K562 (cell line): ENCODE measurements around the gene SH2D4B. TPM values are rescaled to one million over a fixed set of nuclear protein-coding genes. Genes with fewer than 3 reads are reported as not detected.

Experiments
- ARNT ChIP-seq, 2 experiments: fragments of 450-650 bp; IDR thresholded peaks; 2 replicates each; pipeline ENCODE4 v1.6.1; 2016; ENCODE audit warnings: mild to moderate bottlenecking in 1 of 2
- CREB3L1 ChIP-seq: fragments of 450-650 bp; IDR thresholded peaks from 2 replicates; pipeline ENCODE4 v1.6.1; 2014; ENCODE audit warnings: low read depth, mild to moderate bottlenecking, moderate library complexity, borderline replicate concordance
- CXXC5 ChIP-seq: fragments of 250-450 bp; sonication (Bioruptor Pico); IDR thresholded peaks from 2 replicates; pipeline ENCODE4 v1.8.0; 2022; ENCODE audit warnings: inconsistent platforms, mild to moderate bottlenecking, moderate library complexity
- MECOM ChIP-seq: fragments of 250-450 bp; sonication (Bioruptor Pico); IDR thresholded peaks from 2 replicates; pipeline ENCODE4 v1.8.0; 2022; ENCODE audit warnings: inconsistent platforms
- SLC30A9 ChIP-seq: fragments of 250-450 bp; sonication (Bioruptor Pico); IDR thresholded peaks from 2 replicates; pipeline ENCODE4 v1.8.0; 2022; ENCODE audit warnings: mild to moderate bottlenecking, moderate library complexity
- STAG1 ChIP-seq: sonication (generic); formaldehyde crosslinking; IDR thresholded peaks from 2 replicates; pipeline ENCODE4 v1.5.0; 2020; ENCODE audit warnings: missing genetic modification reagents, borderline replicate concordance
- USF2 ChIP-seq: sonication (generic); formaldehyde crosslinking; IDR thresholded peaks from 2 replicates; pipeline ENCODE4 v1.5.0; 2020; ENCODE audit warnings: missing genetic modification reagents
- YY1 ChIP-seq, 3 experiments: IDR thresholded peaks; 2 replicates each; pipeline ENCODE4 v1.6.1; 2011; ENCODE audit warnings: low read length in 2 of 3, mild to moderate bottlenecking in 2 of 3, moderate library complexity in 2 of 3, borderline replicate concordance in 1 of 3, control low read depth in 1 of 3, low read depth in 1 of 3; ENCODE audit not compliant: insufficient read depth in 3 of 3, insufficient replicate concordance in 2 of 3, control insufficient read depth in 1 of 3, insufficient read length in 1 of 3; ENCODE audit errors: extremely low read depth in 1 of 3
- ZBTB7A ChIP-seq: IDR thresholded peaks from 2 replicates; pipeline ENCODE4 v1.6.1; 2011; ENCODE audit warnings: low read depth, mild to moderate bottlenecking, low read length, moderate library complexity, borderline replicate concordance; ENCODE audit not compliant: control insufficient read depth
- ZNF780A ChIP-seq: fragments of 250-450 bp; sonication (Bioruptor Pico); IDR thresholded peaks from 2 replicates; pipeline ENCODE4 v1.5.0; 2021; ENCODE audit warnings: mild to moderate bottlenecking
- polyA plus RNA-seq, 8 experiments: library from polyadenylated mRNA; depleted of rRNA in 4 of 8; stranded (reverse) in 5 of 8; unstranded in 3 of 8; fragments of >200 nt; fragmentation: Nextera tagmentation in 2 of 8; fragmentation: Illumina TruSeq in 1 of 8; extraction: Ambion mirVana in 2 of 8; extraction: Trizol in 1 of 8; gene quantifications; 2 replicates each; pipeline versions ENCODE4 v1.2.1 to v1.2.3, GENCODE V29; 2011 to 2014; ENCODE audit warnings: inconsistent platforms in 1 of 8, missing spikeins in 1 of 8
- total RNA-seq, 7 experiments: library from RNA; depleted of rRNA in 6 of 7; stranded (reverse); fragments of >200 nt in 6 of 7; fragmentation: Illumina TruSeq in 2 of 7; extraction: Trizol in 2 of 7; gene quantifications; 2 replicates each; pipeline versions ENCODE4 v1.2.1 to v1.2.3, GENCODE V29; 2011 to 2021; ENCODE audit warnings: low replicate concordance in 1 of 7
- TF ChIP-seq, protein P1 (sequence below): fragments of 250-450 bp; sonication (Bioruptor Pico); IDR thresholded peaks from 2 replicates; pipeline ENCODE4 v1.4.0; 2020; ENCODE audit warnings: mild to moderate bottlenecking, moderate library complexity

The SH2D4B gene
- total and polyA plus RNA-seq, 9 of the 15 experiments (the other 6 are each of a cell fraction or from before 2014, with no cell fraction given): 0.03 to 0.14 (median 0.04) TPM; not detected in 4

DNA sequence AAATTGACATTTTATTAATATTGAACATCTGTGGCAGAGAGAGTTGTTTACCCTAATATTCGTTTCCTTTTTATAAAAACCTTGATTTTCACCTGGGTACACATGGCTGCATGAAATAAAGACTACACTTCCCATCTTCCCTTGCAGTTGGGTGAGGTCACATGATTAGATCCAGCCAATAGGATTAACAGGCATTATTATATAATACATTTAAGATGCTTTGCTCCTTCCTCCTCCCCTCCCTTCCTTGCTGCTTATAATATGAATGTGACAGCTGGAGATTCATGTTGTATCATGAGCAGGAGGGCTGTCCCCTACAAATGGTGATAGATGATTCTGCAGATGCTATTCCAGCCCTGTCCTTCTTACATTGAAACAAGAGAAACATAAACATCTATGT lies 146.6 kb downstream of the SH2D4B start (continued):
- TF ChIP-seq ARNT (IDR thresholded peaks at IDR 0.05) (no peak), MECOM (CRISPR knock-in tag) (no peak), SLC30A9 (no peak), CXXC5 (CRISPR knock-in tag) (no peak), ZBTB7A (no peak), CREB3L1 (no peak), USF2 (CRISPR knock-in tag) (peak; percentile 85), STAG1 (CRISPR knock-in tag) (no peak), YY1 (IDR thresholded peaks at IDR 0.05; ENCODE audit: borderline replicate concordance in 1 of 3, control insufficient read depth in 1 of 3, extremely low read depth in 1 of 3, insufficient read depth in 3 of 3, insufficient read length in 1 of 3, insufficient replicate concordance in 2 of 3, low read depth in 1 of 3, low read length in 2 of 3) (peak in 1 of 3 experiments; percentile 70), ZNF780A (no peak)
- TF ChIP-seq, protein P1, sequence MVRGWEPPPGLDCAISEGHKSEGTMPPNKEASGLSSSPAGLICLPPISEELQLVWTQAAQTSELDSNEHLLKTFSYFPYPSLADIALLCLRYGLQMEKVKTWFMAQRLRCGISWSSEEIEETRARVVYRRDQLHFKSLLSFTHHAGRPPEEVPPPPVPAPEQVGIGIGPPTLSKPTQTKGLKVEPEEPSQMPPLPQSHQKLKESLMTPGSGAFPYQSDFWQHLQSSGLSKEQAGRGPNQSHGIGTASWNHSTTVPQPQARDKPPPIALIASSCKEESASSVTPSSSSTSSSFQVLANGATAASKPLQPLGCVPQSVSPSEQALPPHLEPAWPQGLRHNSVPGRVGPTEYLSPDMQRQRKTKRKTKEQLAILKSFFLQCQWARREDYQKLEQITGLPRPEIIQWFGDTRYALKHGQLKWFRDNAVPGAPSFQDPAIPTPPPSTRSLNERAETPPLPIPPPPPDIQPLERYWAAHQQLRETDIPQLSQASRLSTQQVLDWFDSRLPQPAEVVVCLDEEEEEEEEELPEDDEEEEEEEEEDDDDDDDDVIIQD: no peak
